Measurements from ENCODE around the gene LRG1.

- TF ChIP-seq CTCF (IDR thresholded peaks at IDR 0.05 in 8 of 11, conservative IDR thresholded peaks at IDR 0.05 in 3 of 11), result no peak
- TF ChIP-seq POLR2A (IDR thresholded peaks at IDR 0.05), result no peak
- no peak for TF ChIP-seq POLR2AphosphoS5 (IDR thresholded peaks at IDR 0.05)
These were observed 43.5 kb downstream of the LRG1 start for GRCh38 chr19:4496304-4496703.

Data from spleen (tissue), 7 donors.